Measurements from ENCODE around the gene ATG16L2. TPM values are rescaled to one million over a fixed set of nuclear protein-coding genes. Genes with fewer than 3 reads are reported as not detected.
A peak's percentile ranks its signal among the peaks of the same experiment; 100 is the strongest.

ATG16L2 gene
- total RNA-seq, 1 donor from 2014 or later = 104 TPM

DNA sequence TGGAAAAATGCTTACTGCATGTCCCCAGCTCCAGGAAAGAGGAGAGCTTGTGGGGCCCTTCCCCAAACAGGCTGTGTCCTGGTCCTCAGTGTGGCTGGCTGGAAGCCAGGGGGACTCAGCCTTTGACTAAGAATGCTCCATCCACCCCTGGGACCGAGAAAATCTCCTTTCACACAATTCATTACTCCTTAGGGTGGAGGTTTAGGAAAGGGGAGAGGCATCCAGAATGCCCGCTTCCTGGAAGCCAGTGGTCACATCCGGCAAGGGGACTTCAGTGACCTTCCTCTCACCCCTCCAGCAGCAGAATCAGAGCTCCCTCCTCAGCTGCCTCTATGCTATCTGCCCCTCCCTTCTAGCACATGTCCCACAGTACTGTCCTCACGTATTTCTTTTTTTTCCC, 21.9 kb downstream of the ATG16L2 start:
- ATAC-seq (peak; percentile 7 to 11), DNase-seq (peak; percentile 54)
- no peaks in the 10 kb centered on the region for H3K27me3 ChIP-seq (ENCODE audit: low read depth)
- intact Hi-C loops (cut with DNase I) = loop anchor here (10.0 kb wide), 1 partner anchor 339 kb away; no protein-coding TSS in a partner anchor
- H3K4me3 ChIP-seq = no peak overlapping the region
- H3K4me1 ChIP-seq = peaks cover 47% of the 10 kb centered on the region
- H3K36me3 ChIP-seq = peaks cover 39% of the 10 kb centered on the region
- peak overlapping the region; percentile 81 for H3K27ac ChIP-seq
- TF ChIP-seq, protein P1, sequence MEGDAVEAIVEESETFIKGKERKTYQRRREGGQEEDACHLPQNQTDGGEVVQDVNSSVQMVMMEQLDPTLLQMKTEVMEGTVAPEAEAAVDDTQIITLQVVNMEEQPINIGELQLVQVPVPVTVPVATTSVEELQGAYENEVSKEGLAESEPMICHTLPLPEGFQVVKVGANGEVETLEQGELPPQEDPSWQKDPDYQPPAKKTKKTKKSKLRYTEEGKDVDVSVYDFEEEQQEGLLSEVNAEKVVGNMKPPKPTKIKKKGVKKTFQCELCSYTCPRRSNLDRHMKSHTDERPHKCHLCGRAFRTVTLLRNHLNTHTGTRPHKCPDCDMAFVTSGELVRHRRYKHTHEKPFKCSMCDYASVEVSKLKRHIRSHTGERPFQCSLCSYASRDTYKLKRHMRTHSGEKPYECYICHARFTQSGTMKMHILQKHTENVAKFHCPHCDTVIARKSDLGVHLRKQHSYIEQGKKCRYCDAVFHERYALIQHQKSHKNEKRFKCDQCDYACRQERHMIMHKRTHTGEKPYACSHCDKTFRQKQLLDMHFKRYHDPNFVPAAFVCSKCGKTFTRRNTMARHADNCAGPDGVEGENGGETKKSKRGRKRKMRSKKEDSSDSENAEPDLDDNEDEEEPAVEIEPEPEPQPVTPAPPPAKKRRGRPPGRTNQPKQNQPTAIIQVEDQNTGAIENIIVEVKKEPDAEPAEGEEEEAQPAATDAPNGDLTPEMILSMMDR (IDR thresholded peaks at IDR 0.05) = no peak
- no peaks in the 10 kb centered on the region for H3K9me3 ChIP-seq

DNA sequence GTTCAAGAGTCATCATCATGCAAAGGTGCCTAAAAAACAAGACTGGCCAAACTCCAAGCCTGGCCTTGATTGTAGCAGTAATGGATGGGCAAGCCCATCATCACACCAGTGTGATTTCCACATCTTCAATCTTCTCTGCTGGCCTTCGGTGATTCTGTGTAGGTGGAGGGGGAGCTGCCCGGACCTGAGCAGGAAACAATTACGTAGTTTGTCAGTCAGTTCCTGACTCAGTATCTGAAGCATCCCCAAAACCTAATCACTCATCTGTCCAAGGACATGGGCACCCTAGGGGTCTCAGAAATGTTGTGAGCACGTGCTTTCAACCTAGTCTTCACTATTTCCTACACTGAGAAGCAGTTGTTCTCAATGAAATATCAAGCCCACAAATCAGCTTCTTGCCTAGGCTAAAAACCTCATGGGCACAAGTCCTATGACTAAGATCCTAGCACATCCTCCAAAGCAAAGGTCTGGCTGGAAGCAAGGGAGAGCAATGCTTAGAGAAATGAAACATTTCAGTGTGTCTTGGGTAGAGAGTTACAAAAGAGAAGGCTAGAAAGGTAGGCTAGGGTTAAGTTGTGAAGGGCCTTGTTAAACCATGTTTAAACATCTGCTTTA, 24.6 kb downstream of the ATG16L2 start:
- no peak overlapping the region for H3K4me3 ChIP-seq
- H3K27me3 ChIP-seq (ENCODE audit: low read depth) = no peaks in the 10 kb centered on the region
- H3K9me3 ChIP-seq = no peaks in the 10 kb centered on the region
- ATAC-seq = no peak
- no peak overlapping the region for H3K27ac ChIP-seq
- peaks cover 66% of the 10 kb centered on the region for H3K36me3 ChIP-seq
- TF ChIP-seq, protein P1 (IDR thresholded peaks at IDR 0.05) = no peak
- DNase-seq = no peak
- intact Hi-C loops (cut with DNase I) = loop anchor here (10.0 kb wide), 1 partner anchor 336 kb away; no protein-coding TSS in a partner anchor
- peaks cover 29% of the 10 kb centered on the region for H3K4me1 ChIP-seq

DNA sequence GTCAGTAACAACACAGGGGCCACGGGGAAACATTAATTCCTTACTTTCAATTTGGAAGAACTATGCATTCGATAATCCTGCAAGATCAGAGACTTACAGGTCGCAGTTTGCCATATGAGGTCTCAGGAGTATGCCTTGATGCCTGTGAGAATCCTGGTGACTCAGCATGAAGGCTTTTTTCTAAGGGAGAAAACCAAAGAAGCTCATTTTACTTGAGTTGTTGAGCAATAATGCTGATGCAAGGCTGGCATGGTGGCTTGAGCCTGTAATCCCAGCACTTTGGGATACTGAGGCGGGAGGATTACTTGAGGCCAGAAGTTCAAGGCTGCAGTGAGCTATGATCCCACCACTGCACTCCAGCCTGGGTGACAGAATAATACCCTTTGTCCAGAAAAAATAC, 26.6 kb downstream of the ATG16L2 start:
- intact Hi-C loops (cut with DNase I) = no loop called here

DNA sequence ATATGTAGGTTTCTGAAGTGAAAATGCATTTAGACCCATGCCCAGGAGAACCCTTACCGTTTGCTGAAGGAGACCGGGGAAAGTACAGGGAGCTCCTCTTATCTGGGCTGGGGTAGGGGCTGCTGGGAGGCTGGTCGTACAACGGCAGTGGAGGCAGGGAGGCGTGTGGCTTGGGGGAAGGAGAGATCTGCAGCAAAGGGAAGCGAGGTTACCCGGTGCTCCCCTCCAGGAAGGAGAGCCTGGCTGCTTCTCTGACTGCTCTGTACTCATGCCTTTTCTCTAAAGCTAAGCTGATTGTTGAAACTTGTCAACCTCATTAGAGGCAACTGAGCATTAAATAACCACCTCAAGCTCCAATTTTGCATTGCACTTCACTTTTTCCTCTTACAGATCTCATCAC, 27.2 kb downstream of the ATG16L2 start:
- Histone ChIP-seq H3K4me3 (no peak overlapping the region), H3K27ac (no peak overlapping the region), H3K36me3 (peaks cover 74% of the 10 kb centered on the region), H3K4me1 (peaks cover 4% of the 10 kb centered on the region), H3K27me3 (ENCODE audit: low read depth) (no peaks in the 10 kb centered on the region), H3K9me3 (no peaks in the 10 kb centered on the region)
- intact Hi-C loops (cut with DNase I) = no loop called here
- TF ChIP-seq, protein P1 (IDR thresholded peaks at IDR 0.05) = no peak
- ATAC-seq (no peak), DNase-seq (no peak)

More for the DNA sequence above, 26.6 kb downstream of the ATG16L2 start:
- Histone ChIP-seq H3K9me3 (no peaks in the 10 kb centered on the region), H3K36me3 (peaks cover 74% of the 10 kb centered on the region), H3K4me3 (no peak overlapping the region), H3K4me1 (peaks cover 9% of the 10 kb centered on the region), H3K27me3 (ENCODE audit: low read depth) (no peaks in the 10 kb centered on the region), H3K27ac (no peak overlapping the region)
- ATAC-seq = no peak
- TF ChIP-seq, protein P1 (IDR thresholded peaks at IDR 0.05) = no peak
- no peak for DNase-seq

DNA sequence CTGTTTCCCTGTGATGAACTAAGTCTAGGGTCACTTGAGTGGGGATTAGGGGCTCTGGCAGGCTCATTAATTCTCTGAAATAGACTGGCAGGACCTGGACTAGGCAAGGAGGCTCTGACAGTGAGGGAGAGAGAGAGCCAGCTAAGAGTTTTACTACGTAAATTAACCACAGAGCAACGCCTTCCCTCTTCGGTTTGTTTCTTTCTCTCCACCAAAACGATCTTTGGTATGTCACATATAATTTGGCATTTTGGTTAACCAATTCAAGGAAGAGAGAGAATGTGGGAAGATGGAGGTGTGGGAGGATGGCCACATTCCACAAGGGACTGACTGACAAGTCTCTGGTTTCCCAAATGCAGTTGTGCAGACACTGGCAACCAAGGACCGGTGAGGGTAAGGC, 27.9 kb downstream of the ATG16L2 start:
- H3K27me3 ChIP-seq (ENCODE audit: low read depth) = no peaks in the 10 kb centered on the region
- H3K4me3 ChIP-seq = no peak overlapping the region
- TF ChIP-seq, protein P1 (IDR thresholded peaks at IDR 0.05) = no peak
- ATAC-seq (no peak), DNase-seq (no peak)
- intact Hi-C loops (cut with DNase I) = no loop called here
- no peak overlapping the region for H3K27ac ChIP-seq
- no peaks in the 10 kb centered on the region for H3K9me3 ChIP-seq
- H3K36me3 ChIP-seq = peaks cover 74% of the 10 kb centered on the region
- no peaks in the 10 kb centered on the region for H3K4me1 ChIP-seq
